Measurements from ENCODE around the gene SLC25A13. TPM values are rescaled to one million over a fixed set of nuclear protein-coding genes. Genes with fewer than 3 reads are reported as not detected.

Gene SLC25A13
- total and polyA plus RNA-seq, 2 of the 13 experiments (the other 11 are each of a cell fraction or from before 2014, with no cell fraction given) = 36.2 to 84.9 TPM

- TF ChIP-seq ZNF644 (CRISPR knock-in tag; IDR thresholded peaks at IDR 0.05; ENCODE audit: low read depth) (peak; percentile 66; the same call in 1 of the 2 replicates), ZBTB46 (CRISPR knock-in tag; IDR thresholded peaks at IDR 0.05; ENCODE audit: borderline replicate concordance) (peak; percentile 94), MBD4 (IDR thresholded peaks at IDR 0.05; ENCODE audit: borderline replicate concordance, low read length) (no peak), ZNF598 (CRISPR knock-in tag; IDR thresholded peaks at IDR 0.05; ENCODE audit: borderline replicate concordance) (peak; percentile 56; the same call in 1 of the 2 replicates), ZFP36 (IDR thresholded peaks at IDR 0.05; ENCODE audit: borderline replicate concordance, low read depth, low read length, partially characterized antibody) (no peak), MEIS1 (CRISPR knock-in tag; IDR thresholded peaks at IDR 0.05; ENCODE audit: borderline replicate concordance) (peak; percentile 94), SOX13 (IDR thresholded peaks at IDR 0.05) (no peak), SOX13 (CRISPR knock-in tag; conservative IDR thresholded peaks at IDR 0.05 in 1 of 2, IDR thresholded peaks at IDR 0.05 in 1 of 2) (peak in 1 of 2 experiments; percentile 68; a peak in 2 of 4 replicates), ZNF747 (CRISPR knock-in tag; IDR thresholded peaks at IDR 0.05; ENCODE audit: borderline replicate concordance) (peak; percentile 82), RXRA (CRISPR knock-in tag; IDR thresholded peaks at IDR 0.05) (peak; percentile 71; the same call in 1 of the 2 replicates), KLF13 (CRISPR knock-in tag; IDR thresholded peaks at IDR 0.05) (peak; percentile 86; the same call in 1 of the 2 replicates), ATF7 (IDR thresholded peaks at IDR 0.05) (no peak), ATF7 (CRISPR knock-in tag; IDR thresholded peaks at IDR 0.05) (no peak; the same call in 1 of the 2 replicates), HCFC1 (IDR thresholded peaks at IDR 0.05; ENCODE audit: low read depth, low read length) (no peak), ZNF362 (CRISPR knock-in tag; IDR thresholded peaks at IDR 0.05; ENCODE audit: borderline replicate concordance) (peak; percentile 68; the same call in 1 of the 2 replicates), KDM5A (IDR thresholded peaks at IDR 0.05; ENCODE audit: borderline replicate concordance, low read length) (no peak), ZNF431 (CRISPR knock-in tag; IDR thresholded peaks at IDR 0.05; ENCODE audit: borderline replicate concordance, low read depth) (peak; percentile 86), YY1 (IDR thresholded peaks at IDR 0.05; ENCODE audit: insufficient read depth, insufficient replicate concordance, low read depth, low read length) (peak; percentile 79), E2F2 (CRISPR knock-in tag; IDR thresholded peaks at IDR 0.05; ENCODE audit: borderline replicate concordance) (peak; percentile 83; the same call in 1 of the 2 replicates), ATAD3A (CRISPR knock-in tag; IDR thresholded peaks at IDR 0.05) (no peak), PAWR (CRISPR knock-in tag; IDR thresholded peaks at IDR 0.05; ENCODE audit: borderline replicate concordance) (peak; percentile 93; the same call in 1 of the 2 replicates), ZSCAN9 (CRISPR knock-in tag; IDR thresholded peaks at IDR 0.05; ENCODE audit: borderline replicate concordance) (peak; percentile 91), ZNF670 (CRISPR knock-in tag; IDR thresholded peaks at IDR 0.05; ENCODE audit: borderline replicate concordance) (peak; percentile 96), RBAK (CRISPR knock-in tag; IDR thresholded peaks at IDR 0.05) (0 out of 2 replicates have a peak, but pooled peaks have one; percentile 42), ZFP37 (CRISPR knock-in tag; IDR thresholded peaks at IDR 0.05; ENCODE audit: borderline replicate concordance) (peak; percentile 68; the same call in 1 of the 2 replicates), ETV5 (CRISPR knock-in tag; IDR thresholded peaks at IDR 0.05; ENCODE audit: borderline replicate concordance) (peak; percentile 72), ZNF674 (CRISPR knock-in tag; IDR thresholded peaks at IDR 0.05; ENCODE audit: low read depth) (no peak; the same call in 1 of the 2 replicates)
Observed at GRCh38 chr7:96321658-96322372, at the start of gene SLC25A13 (continued).
